DMS53 treated with DMSO at 0.1 percent for 48 hours (cell line): ENCODE measurements around the gene FNIP1.
A peak's percentile ranks its signal among the peaks of the same experiment; 100 is the strongest.
"Not testable (repeated sequence)": the region's sequence is repeated elsewhere in the genome, so short reads cannot be mapped to it uniquely, and the experiment has no call there.

Experiments used
- DNase-seq: peaks from one replicate; lab custom pipeline; 2025; ENCODE audit not compliant: unreplicated experiment; lab: John Stamatoyannopoulos, UW

Gene FNIP1

GRCh38 chr5:131640043-131640856 lies 156.6 kb downstream of the FNIP1 start:
- DNase-seq, result no peak

- no peak for DNase-seq
These were observed 157.7 kb downstream of the FNIP1 start for GRCh38 chr5:131639148-131639547.

- DNase-seq, result no peak
These were observed 159.1 kb downstream of the FNIP1 start for GRCh38 chr5:131637694-131638093.

GRCh38 chr5:131635684-131636572 lies 160.9 kb downstream of the FNIP1 start:
- peak; percentile 52 for DNase-seq

- DNase-seq, result peak; percentile 98
These were observed 161.7 kb downstream of the FNIP1 start, which contains the start of gene RAPGEF6 for GRCh38 chr5:131634996-131635683. Gene RAPGEF6 (minus strand): TSS chr5:131635229. CDS start chr5:131635030, 199 bp downstream.

- peak; percentile 70 for DNase-seq
These were observed 162.2 kb downstream of the FNIP1 start for GRCh38 chr5:131634666-131634995.

- DNase-seq, result no peak
These were observed 162.6 kb downstream of the FNIP1 start for GRCh38 chr5:131634238-131634637.

- DNase-seq, result no peak
These were observed 163.0 kb downstream of the FNIP1 start for GRCh38 chr5:131633830-131634229.

GRCh38 chr5:131630963-131631350 lies 165.9 kb downstream of the FNIP1 start:
- no peak for DNase-seq

- DNase-seq, result no peak
These were observed 166.4 kb downstream of the FNIP1 start for GRCh38 chr5:131630208-131630962.

- no peak for DNase-seq
These were observed 167.8 kb downstream of the FNIP1 start for GRCh38 chr5:131628990-131629389.

GRCh38 chr5:131627207-131627865 lies 169.5 kb downstream of the FNIP1 start:
- DNase-seq, result no peak

- no peak for DNase-seq
These were observed 174.2 kb downstream of the FNIP1 start for GRCh38 chr5:131622633-131623032.

GRCh38 chr5:131621164-131621563 lies 175.7 kb downstream of the FNIP1 start:
- DNase-seq, result not testable (repeated sequence)

- DNase-seq, result no peak
These were observed 177.7 kb downstream of the FNIP1 start for GRCh38 chr5:131619102-131619501.

GRCh38 chr5:131617140-131617822 lies 179.5 kb downstream of the FNIP1 start:
- no peak for DNase-seq

GRCh38 chr5:131615957-131616356 lies 180.9 kb downstream of the FNIP1 start:
- DNase-seq, result no peak

GRCh38 chr5:131613423-131613822 lies 183.4 kb downstream of the FNIP1 start:
- DNase-seq, result no peak

- DNase-seq, result no peak
These were observed 185.8 kb downstream of the FNIP1 start for GRCh38 chr5:131611064-131611381.
